ENCODE measurements around the gene YIPF7. TPM values are rescaled to one million over a fixed set of nuclear protein-coding genes. Genes with fewer than 3 reads are reported as not detected.

The YIPF7 gene
- 0.47 and 0.80 TPM in 2 replicates for total RNA-seq
- long read RNA-seq, result 0 reads

GRCh38 chr4:44651425-44651824, at the start of gene YIPF7:
TSS of gene YIPF7 (minus strand) at chr4:44651625. CDS start at chr4:44650100, 1,525 bp downstream.
- H3K27me3 Mint-ChIP-seq (ENCODE audit: low read depth), result peaks cover 14% of the 10 kb centered on the region
- no peaks in the 10 kb centered on the region for H3K9me3 Mint-ChIP-seq
- TF ChIP-seq CTCF (conservative IDR thresholded peaks at IDR 0.05), result no peak
- no peaks in the 10 kb centered on the region for H3K4me1 Mint-ChIP-seq
- H3K4me3 Mint-ChIP-seq, result no peak within 1 kb of the TSS
- H3K36me3 Mint-ChIP-seq (ENCODE audit: low read depth), result no peaks in the 10 kb centered on the region
- no peak within 1 kb of the TSS for H3K27ac Mint-ChIP-seq (ENCODE audit: unreplicated experiment)
- no peak for DNase-seq (ENCODE audit: low read depth, low spot score)

GRCh38 chr4:44701037-44701436, 49.6 kb upstream of the YIPF7 start:
- Mint-ChIP-seq H3K4me3 (no peak overlapping the region), H3K27me3 (ENCODE audit: low read depth) (no peaks in the 10 kb centered on the region), H3K27ac (ENCODE audit: unreplicated experiment) (no peak overlapping the region), H3K36me3 (ENCODE audit: low read depth) (peaks cover 8% of the 10 kb centered on the region), H3K4me1 (no peaks in the 10 kb centered on the region), H3K9me3 (no peaks in the 10 kb centered on the region)
- no peak for DNase-seq (ENCODE audit: low read depth, low spot score)
- no peak for TF ChIP-seq CTCF (conservative IDR thresholded peaks at IDR 0.05)

GRCh38 chr4:44700427-44700826, 49.0 kb upstream of the YIPF7 start:
- peaks cover 9% of the 10 kb centered on the region for H3K36me3 Mint-ChIP-seq (ENCODE audit: low read depth)
- H3K4me3 Mint-ChIP-seq, result no peak overlapping the region
- H3K4me1 Mint-ChIP-seq, result no peaks in the 10 kb centered on the region

GRCh38 chr4:44684648-44685047, 33.2 kb upstream of the YIPF7 start:
- Mint-ChIP-seq H3K9me3 (no peaks in the 10 kb centered on the region), H3K4me3 (no peak overlapping the region), H3K27ac (ENCODE audit: unreplicated experiment) (no peak overlapping the region), H3K4me1 (peaks cover 14% of the 10 kb centered on the region), H3K27me3 (ENCODE audit: low read depth) (no peaks in the 10 kb centered on the region), H3K36me3 (ENCODE audit: low read depth) (peaks cover 8% of the 10 kb centered on the region)
- DNase-seq (ENCODE audit: low read depth, low spot score), result no peak
- TF ChIP-seq CTCF (conservative IDR thresholded peaks at IDR 0.05), result no peak

More at GRCh38 chr4:44700427-44700826, 49.0 kb upstream of the YIPF7 start:
- H3K9me3 Mint-ChIP-seq, result no peaks in the 10 kb centered on the region
- H3K27me3 Mint-ChIP-seq (ENCODE audit: low read depth), result no peaks in the 10 kb centered on the region
- TF ChIP-seq CTCF (conservative IDR thresholded peaks at IDR 0.05), result no peak
- no peak overlapping the region for H3K27ac Mint-ChIP-seq (ENCODE audit: unreplicated experiment)
- no peak for DNase-seq (ENCODE audit: low read depth, low spot score)

GRCh38 chr4:44679060-44679459, 27.6 kb upstream of the YIPF7 start:
- Mint-ChIP-seq H3K9me3 (no peaks in the 10 kb centered on the region), H3K27me3 (ENCODE audit: low read depth) (peaks cover 5% of the 10 kb centered on the region), H3K4me1 (peaks cover 29% of the 10 kb centered on the region), H3K27ac (ENCODE audit: unreplicated experiment) (peak overlapping the region; percentile 98), H3K36me3 (ENCODE audit: low read depth) (no peaks in the 10 kb centered on the region), H3K4me3 (peak overlapping the region; percentile 98)
- TF ChIP-seq CTCF (conservative IDR thresholded peaks at IDR 0.05), result peak; percentile 0
- no peak for DNase-seq (ENCODE audit: low read depth, low spot score)
